HL-60 (cell line): ENCODE results near the gene ANO1.

Source experiments
- DNase-seq, 2 experiments: peaks; one replicate each; pipeline ENCODE4 v3.0.0-alpha.2; 2010 to 2020; ENCODE audit warnings: low read depth in 1 of 2, low spot score in 1 of 2
- H3K27ac ChIP-seq: fragments of 250-450 bp; sonication (Bioruptor Pico); replicated peaks from 2 replicates; pipeline ENCODE4 v1.5.1; 2020; ENCODE audit warnings: mild to moderate bottlenecking, moderate library complexity
- H3K27me3 ChIP-seq: fragments of 250-450 bp; sonication (Bioruptor Pico); 2 replicates; pipeline ENCODE4 v1.5.1; 2021; ENCODE audit warnings: mild to moderate bottlenecking, moderate library complexity; ENCODE audit not compliant: insufficient read depth, poor library complexity, severe bottlenecking
- H3K4me3 ChIP-seq: replicated peaks from 2 replicates; pipeline ENCODE4 v1.5.1; 2011; ENCODE audit warnings: mild to moderate bottlenecking, control low read depth, low read length; ENCODE audit not compliant: insufficient read depth
- CTCF ChIP-seq: IDR thresholded peaks from one replicate; pipeline ENCODE4 v1.5.1; 2011; ENCODE audit warnings: low read length, control low read depth, inconsistent platforms; ENCODE audit not compliant: insufficient read depth
- GABPA ChIP-seq: IDR thresholded peaks from 2 replicates; pipeline ENCODE4 v1.6.1; 2012; ENCODE audit warnings: low read depth
- POLR2AphosphoS5 ChIP-seq: IDR thresholded peaks from 2 replicates; pipeline ENCODE4 v1.6.1; 2012; ENCODE audit warnings: low read depth
- REST ChIP-seq: IDR thresholded peaks from 2 replicates; pipeline ENCODE4 v1.6.1; 2012; ENCODE audit warnings: low read depth; ENCODE audit not compliant: insufficient replicate concordance
- SPI1 ChIP-seq: IDR thresholded peaks from 2 replicates; pipeline ENCODE4 v1.6.1; 2012; ENCODE audit warnings: low read depth, mild to moderate bottlenecking, borderline replicate concordance

The ANO1 gene

GRCh38 chr11:70067591-70068341, 10.4 kb upstream of the ANO1 start:
- TF ChIP-seq POLR2AphosphoS5 = no peak
- TF ChIP-seq GABPA = no peak
- no peak overlapping the region for H3K4me3 ChIP-seq
- peaks cover 14% of the 10 kb centered on the region for H3K27me3 ChIP-seq
- DNase-seq = no peak
- no peak overlapping the region for H3K27ac ChIP-seq

- no peak overlapping the region for H3K27ac ChIP-seq
- no peak overlapping the region for H3K4me3 ChIP-seq
- peaks cover 20% of the 10 kb centered on the region for H3K27me3 ChIP-seq
- DNase-seq = no peak
- TF ChIP-seq CTCF (no peak), GABPA (no peak), SPI1 (no peak), POLR2AphosphoS5 (no peak), REST (no peak)
Observed at GRCh38 chr11:70068345-70068744, 9.8 kb upstream of the ANO1 start.

GRCh38 chr11:70068950-70069349, 9.2 kb upstream of the ANO1 start:
- no peak overlapping the region for H3K4me3 ChIP-seq
- H3K27ac ChIP-seq = no peak overlapping the region
- TF ChIP-seq POLR2AphosphoS5 (no peak), CTCF (no peak), GABPA (no peak), REST (no peak), SPI1 (no peak)
- peaks cover 23% of the 10 kb centered on the region for H3K27me3 ChIP-seq
- DNase-seq = no peak

GRCh38 chr11:70070706-70071105, 7.4 kb upstream of the ANO1 start:
- no peak for DNase-seq
- Histone ChIP-seq H3K27ac (no peak overlapping the region), H3K27me3 (peaks cover 27% of the 10 kb centered on the region), H3K4me3 (no peak overlapping the region)
- TF ChIP-seq CTCF (no peak), REST (no peak), GABPA (no peak), POLR2AphosphoS5 (no peak), SPI1 (no peak)
